ENCODE measurements around the gene PCMTD2. TPM values are rescaled to one million over a fixed set of nuclear protein-coding genes. Genes with fewer than 3 reads are reported as not detected.
"Not testable (repeated sequence)": the region's sequence is repeated elsewhere in the genome, so short reads cannot be mapped to it uniquely, and the experiment has no call there.

PCMTD2 gene
- total RNA-seq, 1 donor from 2014 or later, result 36.5 TPM

DNA sequence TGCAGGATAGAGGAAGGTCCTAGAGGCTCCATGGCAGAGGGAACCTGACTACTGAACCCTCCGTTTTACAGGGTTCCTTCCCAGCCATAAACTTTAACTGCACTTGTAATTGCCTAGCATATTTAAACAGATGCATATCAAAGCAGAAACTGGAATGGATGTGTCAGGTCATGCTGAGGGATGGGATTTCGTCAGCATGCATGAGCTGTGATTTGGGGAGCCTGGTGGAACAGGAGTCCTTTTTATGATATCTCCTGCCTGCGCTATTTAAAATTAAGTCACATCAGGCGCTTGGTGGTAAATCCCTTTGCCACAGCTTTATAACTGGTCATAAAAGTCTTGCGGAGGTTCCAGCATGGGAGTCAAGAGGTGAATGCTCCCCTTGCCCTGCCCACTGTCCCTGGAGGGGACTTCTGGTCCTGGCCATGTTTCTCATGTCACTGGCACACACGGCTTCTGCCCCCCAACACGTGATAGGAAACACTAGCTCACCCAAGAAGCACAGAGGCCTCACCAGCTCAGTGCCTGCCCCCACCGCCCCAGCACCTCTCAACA lies 26.0 kb upstream of the PCMTD2 start:
- Histone ChIP-seq H3K4me1 (ENCODE audit: control insufficient read depth in 3 of 3, insufficient read depth in 3 of 3, low read length in 3 of 3) (peaks cover 12 to 22% (median 20%) of the 10 kb centered on the region in 3 donors), H3K27ac (ENCODE audit: low read depth, low read length) (no peak overlapping the region), H3K4me3 (ENCODE audit: low read length in 3 of 3) (no peak overlapping the region), H3K9me3 (ENCODE audit: control insufficient read depth in 3 of 3, low read length in 3 of 3) (no peaks in the 10 kb centered on the region), H3K27me3 (ENCODE audit: control insufficient read depth in 3 of 3, insufficient read depth in 3 of 3, low read length in 3 of 3) (no peaks in the 10 kb centered on the region), H3K9ac (ENCODE audit: low read depth in 1 of 3, low read length in 3 of 3) (no peak overlapping the region), H3K36me3 (ENCODE audit: control insufficient read depth in 3 of 3, insufficient read depth in 3 of 3, low read length in 3 of 3) (no peaks in the 10 kb centered on the region)

DNA sequence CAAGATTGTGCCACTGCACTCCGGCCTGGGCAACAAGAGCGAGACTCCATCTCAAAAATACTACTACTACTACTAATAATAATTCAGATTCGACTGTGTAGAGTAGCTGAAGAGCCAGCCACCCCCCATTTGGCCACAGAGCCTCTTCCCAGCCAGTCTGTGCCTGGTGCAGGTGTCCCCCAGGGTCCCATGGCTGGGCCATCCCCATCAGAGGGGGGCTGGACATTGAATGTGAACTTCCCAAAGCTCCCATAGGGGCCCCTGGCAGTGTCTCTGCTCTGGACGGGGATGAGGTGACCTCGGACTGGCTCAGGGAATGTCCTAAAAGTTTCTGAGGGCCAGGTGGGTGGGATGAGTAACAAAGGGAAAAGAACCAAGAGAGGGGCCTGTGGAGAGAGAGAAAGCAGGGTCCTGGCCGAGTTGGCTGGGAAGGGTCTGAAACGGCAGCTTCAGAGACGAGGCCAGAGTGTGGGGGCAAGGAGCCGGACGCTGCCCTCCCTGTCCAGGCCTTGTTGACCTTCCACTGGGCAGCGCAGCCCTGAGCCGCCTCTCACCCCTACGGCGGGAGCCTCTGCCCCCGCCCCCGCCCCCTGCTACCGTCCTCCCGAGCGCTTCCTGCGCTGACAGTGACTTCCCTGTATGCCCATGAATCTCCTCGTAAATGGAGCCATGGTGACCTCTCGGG lies 24.9 kb upstream of the PCMTD2 start:
- Histone ChIP-seq H3K4me1 (ENCODE audit: control insufficient read depth in 3 of 3, insufficient read depth in 3 of 3, low read length in 3 of 3) (peaks cover 12 to 20% (median 18%) of the 10 kb centered on the region in 3 donors), H3K9me3 (ENCODE audit: control insufficient read depth in 3 of 3, low read length in 3 of 3) (no peaks in the 10 kb centered on the region), H3K27ac (ENCODE audit: low read depth, low read length) (no peak overlapping the region), H3K36me3 (ENCODE audit: control insufficient read depth in 3 of 3, insufficient read depth in 3 of 3, low read length in 3 of 3) (no peaks in the 10 kb centered on the region), H3K9ac (ENCODE audit: low read depth in 1 of 3, low read length in 3 of 3) (peak overlapping the region in 1 of 3 donors; percentile 25), H3K4me3 (ENCODE audit: low read length in 3 of 3) (no peak overlapping the region), H3K27me3 (ENCODE audit: control insufficient read depth in 3 of 3, insufficient read depth in 3 of 3, low read length in 3 of 3) (no peaks in the 10 kb centered on the region)

DNA sequence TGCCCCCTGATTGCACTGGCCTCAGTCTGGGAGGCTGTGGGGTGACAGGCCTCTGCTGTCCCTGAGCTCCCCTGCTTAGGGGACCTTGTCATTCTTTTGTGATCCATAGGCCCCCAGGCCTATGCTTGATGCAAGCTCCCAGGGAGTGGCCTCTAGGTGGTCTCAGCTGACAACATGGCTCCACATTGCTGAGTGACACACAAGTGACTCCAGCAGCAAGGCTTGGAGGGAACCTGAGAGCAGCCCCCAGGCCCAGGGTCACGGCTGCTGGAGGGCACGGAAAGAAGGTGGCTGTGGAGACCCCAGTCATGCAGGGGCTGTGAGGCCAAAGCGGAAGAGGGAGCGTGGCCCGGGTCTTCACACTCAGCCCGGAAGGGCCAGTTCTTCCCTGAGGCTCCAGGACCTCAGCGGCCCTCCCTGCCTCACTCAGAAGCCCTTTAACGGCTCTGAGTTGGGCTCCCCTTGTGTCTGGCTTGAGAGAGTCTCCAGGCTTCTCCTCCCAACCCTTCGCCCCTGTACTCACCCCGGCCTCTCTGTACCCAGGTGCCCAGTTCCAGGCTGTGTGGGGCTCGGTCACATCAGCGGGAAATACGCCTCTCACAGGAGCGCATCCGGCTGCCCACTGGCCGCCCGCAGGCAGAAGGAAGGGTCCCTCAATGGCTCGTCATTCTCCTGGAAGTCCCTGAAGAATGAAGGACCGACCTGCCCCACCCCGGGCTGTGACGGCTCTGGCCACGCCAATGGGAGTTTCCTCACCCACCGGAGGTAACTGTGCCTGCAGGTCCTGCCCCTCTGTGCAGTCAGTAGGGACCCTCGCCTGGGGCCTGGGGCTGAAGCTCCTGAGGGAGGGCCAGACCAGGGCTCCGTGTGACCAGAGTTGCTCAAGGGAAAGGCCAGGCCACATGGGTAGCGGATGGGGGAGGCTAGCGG lies 23.7 kb upstream of the PCMTD2 start:
- H3K9ac ChIP-seq (ENCODE audit: low read depth in 1 of 3, low read length in 3 of 3), result peak overlapping the region in 1 of 3 donors; percentile 40
- no peaks in the 10 kb centered on the region for H3K27me3 ChIP-seq (ENCODE audit: control insufficient read depth in 3 of 3, insufficient read depth in 3 of 3, low read length in 3 of 3)
- H3K4me1 ChIP-seq (ENCODE audit: control insufficient read depth in 3 of 3, insufficient read depth in 3 of 3, low read length in 3 of 3), result peaks cover 12 to 25% (median 18%) of the 10 kb centered on the region in 3 donors
- H3K36me3 ChIP-seq (ENCODE audit: control insufficient read depth in 3 of 3, insufficient read depth in 3 of 3, low read length in 3 of 3), result no peaks in the 10 kb centered on the region
- H3K9me3 ChIP-seq (ENCODE audit: control insufficient read depth in 3 of 3, low read length in 3 of 3), result no peaks in the 10 kb centered on the region
- H3K27ac ChIP-seq (ENCODE audit: low read depth, low read length), result no peak overlapping the region
- H3K4me3 ChIP-seq (ENCODE audit: low read length in 3 of 3), result no peak overlapping the region

DNA sequence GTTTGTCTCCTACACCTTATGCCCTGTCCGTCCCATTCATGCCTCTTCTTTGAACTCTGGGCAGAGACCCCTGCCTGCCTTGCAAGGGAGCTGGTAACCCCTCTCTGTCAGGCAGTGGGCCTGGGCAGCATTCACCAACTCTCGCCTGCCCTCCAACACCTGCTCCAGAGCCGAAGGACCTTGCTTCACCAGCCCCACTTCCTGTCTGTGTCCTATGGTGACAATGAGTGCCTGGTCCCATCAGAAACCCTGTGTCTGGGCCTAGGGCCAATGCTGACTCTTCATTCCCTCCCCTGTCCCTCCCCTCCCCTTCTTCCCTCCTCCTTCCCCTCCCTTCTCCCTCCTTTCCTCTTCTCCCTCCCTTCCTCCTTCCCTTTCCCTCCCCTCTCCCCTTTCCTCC lies 22.8 kb upstream of the PCMTD2 start:
- Histone ChIP-seq H3K4me1 (ENCODE audit: control insufficient read depth in 3 of 3, insufficient read depth in 3 of 3, low read length in 3 of 3) (peaks cover 16 to 28% (median 18%) of the 10 kb centered on the region in 3 donors), H3K9ac (ENCODE audit: low read depth in 1 of 3, low read length in 3 of 3) (peak overlapping the region in 1 of 3 donors; percentile 40), H3K4me3 (ENCODE audit: low read length in 3 of 3) (no peak overlapping the region), H3K27me3 (ENCODE audit: control insufficient read depth in 3 of 3, insufficient read depth in 3 of 3, low read length in 3 of 3) (no peaks in the 10 kb centered on the region), H3K9me3 (ENCODE audit: control insufficient read depth in 3 of 3, low read length in 3 of 3) (no peaks in the 10 kb centered on the region), H3K27ac (ENCODE audit: low read depth, low read length) (no peak overlapping the region), H3K36me3 (ENCODE audit: control insufficient read depth in 3 of 3, insufficient read depth in 3 of 3, low read length in 3 of 3) (no peaks in the 10 kb centered on the region)

DNA sequence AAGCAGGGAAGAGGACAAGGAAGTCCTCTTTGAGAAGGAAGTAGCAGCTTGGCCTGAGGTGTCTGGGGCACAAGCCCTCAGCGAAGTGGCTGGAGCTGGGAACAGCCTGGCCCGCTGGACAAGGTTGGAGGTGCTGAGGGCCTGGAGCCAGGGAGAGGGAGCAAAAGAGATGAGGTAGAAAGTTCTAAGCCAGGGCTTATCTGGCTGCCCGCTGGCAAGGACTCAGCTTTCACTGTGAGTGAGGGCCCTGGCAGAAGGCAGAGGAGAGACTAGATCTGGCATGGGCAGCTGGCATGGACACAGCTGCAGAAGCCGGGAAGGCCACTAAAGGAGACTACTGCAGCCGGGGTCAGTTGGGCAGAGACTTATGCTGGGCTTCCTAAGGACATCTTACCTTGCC lies 21.8 kb upstream of the PCMTD2 start:
- H3K4me3 ChIP-seq (ENCODE audit: low read length in 3 of 3), result no peak overlapping the region
- no peaks in the 10 kb centered on the region for H3K27me3 ChIP-seq (ENCODE audit: control insufficient read depth in 3 of 3, insufficient read depth in 3 of 3, low read length in 3 of 3)
- no peaks in the 10 kb centered on the region for H3K36me3 ChIP-seq (ENCODE audit: control insufficient read depth in 3 of 3, insufficient read depth in 3 of 3, low read length in 3 of 3)
- no peaks in the 10 kb centered on the region for H3K9me3 ChIP-seq (ENCODE audit: control insufficient read depth in 3 of 3, low read length in 3 of 3)
- H3K27ac ChIP-seq (ENCODE audit: low read depth, low read length), result no peak overlapping the region
- peaks cover 22 to 37% (median 27%) of the 10 kb centered on the region in 3 donors for H3K4me1 ChIP-seq (ENCODE audit: control insufficient read depth in 3 of 3, insufficient read depth in 3 of 3, low read length in 3 of 3)
- peak overlapping the region; percentile 10 to 68 (median 45) for H3K9ac ChIP-seq (ENCODE audit: low read depth in 1 of 3, low read length in 3 of 3)

DNA sequence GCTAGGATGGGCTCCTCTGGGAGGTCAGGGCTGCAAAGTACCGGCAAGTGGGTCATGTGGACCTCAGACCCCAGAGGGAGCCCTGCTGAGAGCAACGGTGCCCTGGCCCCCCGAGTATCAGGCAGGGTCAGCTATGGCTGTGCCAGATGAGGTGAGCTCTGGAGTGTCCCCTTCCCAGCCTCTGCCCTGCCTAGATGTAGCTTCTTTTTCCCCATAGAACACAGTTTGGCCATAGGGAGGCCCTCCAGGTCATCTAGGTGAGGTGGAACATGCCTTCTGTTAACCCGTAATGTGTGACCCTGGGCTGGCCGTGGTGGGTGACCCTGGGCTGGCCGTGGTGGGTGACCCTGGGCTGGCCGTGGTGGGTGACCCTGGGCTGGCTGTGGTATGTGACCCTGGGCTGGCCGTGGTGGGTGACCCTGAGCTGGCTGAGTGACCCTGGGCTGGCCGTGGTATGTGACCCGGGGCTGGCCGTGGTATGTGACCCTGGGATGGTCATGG lies 21.2 kb upstream of the PCMTD2 start:
- Histone ChIP-seq H3K27ac (ENCODE audit: low read depth, low read length) (no peak overlapping the region), H3K9ac (ENCODE audit: low read depth in 1 of 3, low read length in 3 of 3) (peak overlapping the region in 1 of 3 donors; percentile 10), H3K9me3 (ENCODE audit: control insufficient read depth in 3 of 3, low read length in 3 of 3) (no peaks in the 10 kb centered on the region), H3K36me3 (ENCODE audit: control insufficient read depth in 3 of 3, insufficient read depth in 3 of 3, low read length in 3 of 3) (no peaks in the 10 kb centered on the region), H3K4me1 (ENCODE audit: control insufficient read depth in 3 of 3, insufficient read depth in 3 of 3, low read length in 3 of 3) (peaks cover 22 to 41% (median 29%) of the 10 kb centered on the region in 3 donors), H3K27me3 (ENCODE audit: control insufficient read depth in 3 of 3, insufficient read depth in 3 of 3, low read length in 3 of 3) (no peaks in the 10 kb centered on the region), H3K4me3 (ENCODE audit: low read length in 3 of 3) (no peak overlapping the region)

DNA sequence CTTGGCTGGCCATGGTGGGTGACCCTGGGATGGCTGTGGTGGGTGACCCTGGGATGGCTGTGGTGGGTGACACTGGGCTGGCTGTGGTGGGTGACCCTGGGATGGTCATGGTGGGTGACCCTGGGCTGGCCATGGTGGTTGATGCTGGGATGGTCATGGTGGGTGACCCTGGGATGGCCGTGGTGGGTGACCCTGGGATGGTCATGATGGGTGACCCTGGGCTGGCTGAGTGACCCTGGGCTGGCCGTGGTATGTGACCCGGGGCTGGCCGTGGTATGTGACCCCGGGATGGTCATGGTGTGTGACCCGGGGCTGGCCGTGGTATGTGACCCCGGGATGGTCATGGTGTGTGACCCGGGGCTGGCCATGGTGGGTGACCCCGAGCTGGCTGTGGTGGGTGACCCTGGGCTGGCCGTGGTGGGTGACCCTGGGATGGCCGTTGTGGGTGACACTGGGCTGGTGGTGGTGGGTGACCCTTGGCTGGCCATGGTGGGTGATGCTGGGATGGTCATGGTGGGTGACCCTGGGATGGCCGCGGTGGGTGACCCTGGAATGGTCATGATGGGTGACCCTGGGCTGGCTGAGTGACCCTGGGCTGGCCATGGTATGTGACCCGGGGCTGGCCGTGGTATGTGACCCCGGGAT lies 20.5 kb upstream of the PCMTD2 start:
- H3K4me1 ChIP-seq (ENCODE audit: control insufficient read depth in 3 of 3, insufficient read depth in 3 of 3, low read length in 3 of 3), result peaks cover 22 to 41% (median 29%) of the 10 kb centered on the region in 3 donors
- H3K27me3 ChIP-seq (ENCODE audit: control insufficient read depth in 3 of 3, insufficient read depth in 3 of 3, low read length in 3 of 3); H3K9ac ChIP-seq (ENCODE audit: low read depth in 1 of 3, low read length in 3 of 3); H3K27ac ChIP-seq (ENCODE audit: low read depth, low read length); H3K4me3 ChIP-seq (ENCODE audit: low read length in 3 of 3); H3K36me3 ChIP-seq (ENCODE audit: control insufficient read depth in 3 of 3, insufficient read depth in 3 of 3, low read length in 3 of 3); H3K9me3 ChIP-seq (ENCODE audit: control insufficient read depth in 3 of 3, low read length in 3 of 3): not testable (repeated sequence)

DNA sequence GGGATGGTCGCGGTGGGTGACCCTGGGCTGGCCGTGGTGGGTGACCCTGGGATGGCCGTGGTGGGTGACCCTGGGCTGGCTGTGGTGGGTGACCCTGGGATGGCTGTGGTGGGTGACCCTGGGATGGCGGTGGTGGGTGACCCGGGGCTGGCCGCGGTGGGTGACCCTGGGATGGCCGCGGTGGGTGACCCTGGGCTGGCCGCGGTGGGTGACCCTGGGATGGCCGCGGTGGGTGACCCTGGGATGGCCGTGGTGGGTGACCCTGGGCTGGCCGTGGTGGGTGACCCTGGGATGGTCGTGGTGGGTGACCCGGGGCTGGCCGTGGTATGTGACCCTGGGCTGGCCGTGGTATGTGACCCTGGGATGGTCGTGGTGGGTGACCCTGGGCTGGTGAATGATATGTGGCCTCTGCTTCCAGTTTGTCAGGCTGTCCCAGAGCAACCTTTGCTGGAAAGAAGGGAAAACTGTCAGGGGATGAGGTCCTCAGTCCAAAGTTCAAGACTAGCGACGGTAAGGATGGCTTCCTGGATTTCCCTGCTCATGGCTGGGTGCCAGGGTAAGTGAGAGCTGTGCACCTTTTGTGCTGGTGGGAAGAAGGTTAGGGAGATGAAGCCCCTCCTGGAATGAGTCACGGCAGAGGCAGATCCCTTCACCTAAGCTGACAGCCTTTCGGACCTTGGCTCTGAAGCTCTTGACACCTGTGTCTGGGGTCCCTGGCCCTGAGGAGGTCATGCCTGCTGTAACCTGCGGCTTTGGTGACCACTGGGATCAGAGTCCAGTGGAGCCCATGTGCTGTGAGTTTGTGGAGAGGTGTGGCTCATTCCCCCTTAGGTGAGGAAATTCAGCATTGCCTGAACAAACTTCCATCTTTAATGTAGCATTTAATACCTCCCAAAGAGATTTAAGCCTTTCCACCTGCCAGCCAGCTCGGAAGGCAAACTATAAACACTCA lies 19.1 kb upstream of the PCMTD2 start:
- H3K4me1 ChIP-seq (ENCODE audit: control insufficient read depth in 3 of 3, insufficient read depth in 3 of 3, low read length in 3 of 3), result peaks cover 22 to 41% (median 29%) of the 10 kb centered on the region in 3 donors
- no peak overlapping the region for H3K4me3 ChIP-seq (ENCODE audit: low read length in 3 of 3)
- H3K9me3 ChIP-seq (ENCODE audit: control insufficient read depth in 3 of 3, low read length in 3 of 3), result no peaks in the 10 kb centered on the region
- no peak overlapping the region for H3K27ac ChIP-seq (ENCODE audit: low read depth, low read length)
- H3K9ac ChIP-seq (ENCODE audit: low read depth in 1 of 3, low read length in 3 of 3), result no peak overlapping the region
- no peaks in the 10 kb centered on the region for H3K36me3 ChIP-seq (ENCODE audit: control insufficient read depth in 3 of 3, insufficient read depth in 3 of 3, low read length in 3 of 3)
- H3K27me3 ChIP-seq (ENCODE audit: control insufficient read depth in 3 of 3, insufficient read depth in 3 of 3, low read length in 3 of 3), result no peaks in the 10 kb centered on the region

DNA sequence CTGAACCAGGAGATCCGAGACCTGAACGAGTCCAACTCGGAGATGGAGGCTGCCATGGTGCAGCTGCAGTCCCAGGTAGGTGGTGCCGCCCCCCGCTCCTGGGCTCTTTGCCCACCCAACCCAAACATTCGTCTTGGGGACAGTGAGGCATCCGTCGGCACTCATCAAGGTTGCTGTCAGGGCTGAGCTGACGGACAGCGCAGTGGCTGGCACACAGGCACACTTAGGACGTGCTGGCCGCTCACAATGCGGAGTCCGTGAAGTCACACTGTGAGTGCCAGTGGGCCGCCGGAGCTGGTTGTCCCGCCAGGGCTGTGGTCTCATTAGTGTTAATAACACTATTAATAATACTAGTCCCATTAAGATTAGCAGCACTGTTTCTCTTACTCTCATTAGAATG lies 18.2 kb upstream of the PCMTD2 start:
- peaks cover 22 to 39% (median 27%) of the 10 kb centered on the region in 3 donors for H3K4me1 ChIP-seq (ENCODE audit: control insufficient read depth in 3 of 3, insufficient read depth in 3 of 3, low read length in 3 of 3)
- H3K27ac ChIP-seq (ENCODE audit: low read depth, low read length), result no peak overlapping the region
- no peaks in the 10 kb centered on the region for H3K36me3 ChIP-seq (ENCODE audit: control insufficient read depth in 3 of 3, insufficient read depth in 3 of 3, low read length in 3 of 3)
- H3K4me3 ChIP-seq (ENCODE audit: low read length in 3 of 3), result no peak overlapping the region
- H3K9ac ChIP-seq (ENCODE audit: low read depth in 1 of 3, low read length in 3 of 3), result no peak overlapping the region
- no peaks in the 10 kb centered on the region for H3K9me3 ChIP-seq (ENCODE audit: control insufficient read depth in 3 of 3, low read length in 3 of 3)
- no peaks in the 10 kb centered on the region for H3K27me3 ChIP-seq (ENCODE audit: control insufficient read depth in 3 of 3, insufficient read depth in 3 of 3, low read length in 3 of 3)

All from skeletal muscle tissue (tissue), 4 donors.